Sigmoid colon (tissue), 7 donors: ENCODE data around the gene BTBD9. TPM values are rescaled to one million over a fixed set of nuclear protein-coding genes. Genes with fewer than 3 reads are reported as not detected.

Experiments used
- DNase-seq: peaks from one replicate; pipeline ENCODE4 v3.0.0-alpha.2; 2019
- H3K27ac ChIP-seq, 4 donors: fragments of 200-600 bp; sonication (generic); one replicate each; pipeline ENCODE4 v1.5.1; 2016 to 2019; ENCODE audit warnings: mild to moderate bottlenecking in 1 of 4
- H3K27me3 ChIP-seq, 3 donors: fragments of 200-600 bp; sonication (generic); one replicate each; pipeline ENCODE4 v1.5.1; 2019; ENCODE audit warnings: mild to moderate bottlenecking in 1 of 3
- H3K36me3 ChIP-seq, 4 donors: fragments of 200-600 bp; sonication (generic); one replicate each; pipeline ENCODE4 v1.5.1; 2016 to 2019
- H3K4me1 ChIP-seq, 4 donors: fragments of 200-600 bp; sonication (generic); one replicate each; pipeline ENCODE4 v1.5.1; 2017 to 2019
- H3K4me3 ChIP-seq, 4 donors: fragments of 200-600 bp; sonication (generic); one replicate each; pipeline ENCODE4 v1.5.1; 2017 to 2019; ENCODE audit warnings: mild to moderate bottlenecking in 2 of 4, moderate library complexity in 1 of 4
- H3K9me3 ChIP-seq, 4 donors: fragments of 200-600 bp in 3 of 4; sonication (generic) in 3 of 4; one replicate each; pipeline versions ENCODE4 v1.5.1 to v1.6.1; 2013 to 2019
- CTCF ChIP-seq, 4 experiments: fragments of 450-650 bp in 3 of 4; fragments of 200-600 bp in 1 of 4; IDR thresholded peaks; one replicate each; pipeline ENCODE4 v1.5.1; 2016 to 2019; ENCODE audit warnings: antibody characterized with exemption in 4 of 4, mild to moderate bottlenecking in 3 of 4, moderate library complexity in 2 of 4
- EP300 ChIP-seq, 4 donors: sonication (generic); formaldehyde crosslinking; IDR thresholded peaks; one replicate each; pipeline ENCODE4 v1.6.1; 2017; ENCODE audit warnings: antibody characterized with exemption in 4 of 4
- POLR2A ChIP-seq, 2 donors: fragments of 450-650 bp; IDR thresholded peaks; one replicate each; pipeline ENCODE4 v1.6.1; 2016; ENCODE audit warnings: antibody characterized with exemption in 2 of 2, mild to moderate bottlenecking in 2 of 2, moderate library complexity in 2 of 2
- POLR2AphosphoS5 ChIP-seq, 4 donors: sonication (generic); formaldehyde crosslinking; IDR thresholded peaks; one replicate each; pipeline ENCODE4 v1.6.1; 2017; ENCODE audit warnings: antibody characterized with exemption in 4 of 4
- WGBS, 2 donors: extraction: QIAGEN DNeasy Blood & Tissue Kit; methylation state at CpG; one replicate each; pipeline ENCODE4 v1.1.7; 2013; 5-methylcytosine and 5-hydroxymethylcytosine counted together
- intact Hi-C: fragments of 100-400 bp; cut with DNase I; formaldehyde crosslinking; loops from one replicate; pipeline ENCODE4 v1.15.1; 2023
- polyA plus RNA-seq, 3 donors: library from polyadenylated mRNA; stranded (reverse); fragments of 200-250 nt; gene quantifications; one replicate each; pipeline ENCODE4 v1.2.3, GENCODE V29; 2013
- total RNA-seq, 4 donors: library from RNA; depleted of rRNA; stranded (reverse); fragments of >200 nt; gene quantifications; one replicate each; pipeline ENCODE4 v1.1.0, GENCODE V29; 2016
- donor health status: healthy with polysubstance abuse.
- donor health status: Bipolar disorder and iron deficiency.
- donor health status: healthy.

The BTBD9 gene
- total and polyA plus RNA-seq, 7 donors, result 3.6 to 20.8 (median 10.5) TPM

- peaks cover 0 to 9% (median 8%) of the 10 kb centered on the region in 4 donors for H3K4me1 ChIP-seq
- no peaks in the 10 kb centered on the region for H3K27me3 ChIP-seq
- DNase-seq, result no peak
- H3K4me3 ChIP-seq, result no peak overlapping the region
- TF ChIP-seq POLR2AphosphoS5 (IDR thresholded peaks at IDR 0.05) (no peak), POLR2A (IDR thresholded peaks at IDR 0.05) (no peak), CTCF (IDR thresholded peaks at IDR 0.05) (no peak), EP300 (IDR thresholded peaks at IDR 0.05) (no peak)
- H3K27ac ChIP-seq, result no peak overlapping the region
- no peaks in the 10 kb centered on the region for H3K9me3 ChIP-seq
- WGBS, 2 donors, result 35 to 71% methylated on average over 3 of the region's 3 CpGs
- intact Hi-C loops, result no loop called here
- no peaks in the 10 kb centered on the region for H3K36me3 ChIP-seq
Observed at GRCh38 chr6:38400101-38400500, 239.6 kb downstream of the BTBD9 start.

GRCh38 chr6:38396209-38396608, 243.5 kb downstream of the BTBD9 start:
- intact Hi-C loops, result no loop called here
- WGBS, 2 donors, result 91 to 96% methylated on average over 3 of the region's 3 CpGs

GRCh38 chr6:38393986-38394385, 245.7 kb downstream of the BTBD9 start:
- Histone ChIP-seq H3K27me3 (no peaks in the 10 kb centered on the region), H3K36me3 (no peaks in the 10 kb centered on the region), H3K4me1 (peaks cover 0 to 8% (median 3%) of the 10 kb centered on the region in 4 donors), H3K27ac (no peak overlapping the region), H3K9me3 (no peaks in the 10 kb centered on the region), H3K4me3 (no peak overlapping the region)
- intact Hi-C loops, result no loop called here
- DNase-seq, result no peak
- TF ChIP-seq POLR2AphosphoS5 (IDR thresholded peaks at IDR 0.05), result no peak
- no peak for TF ChIP-seq EP300 (IDR thresholded peaks at IDR 0.05)
- TF ChIP-seq CTCF (IDR thresholded peaks at IDR 0.05), result no peak
- TF ChIP-seq POLR2A (IDR thresholded peaks at IDR 0.05), result no peak
- 89 to 95% methylated on average over 1 of the region's 1 CpG for WGBS, 2 donors

More at GRCh38 chr6:38396209-38396608, 243.5 kb downstream of the BTBD9 start:
- Histone ChIP-seq H3K4me1 (peaks cover 0 to 8% (median 2%) of the 10 kb centered on the region in 4 donors), H3K36me3 (no peaks in the 10 kb centered on the region), H3K4me3 (no peak overlapping the region), H3K9me3 (no peaks in the 10 kb centered on the region), H3K27me3 (no peaks in the 10 kb centered on the region), H3K27ac (no peak overlapping the region)
- no peak for DNase-seq
- TF ChIP-seq EP300 (IDR thresholded peaks at IDR 0.05), result no peak
- TF ChIP-seq POLR2AphosphoS5 (IDR thresholded peaks at IDR 0.05), result no peak
- TF ChIP-seq CTCF (IDR thresholded peaks at IDR 0.05), result no peak
- TF ChIP-seq POLR2A (IDR thresholded peaks at IDR 0.05), result no peak

GRCh38 chr6:38391626-38392579, 247.8 kb downstream of the BTBD9 start:
- Histone ChIP-seq H3K4me3 (no peak overlapping the region), H3K27ac (no peak overlapping the region), H3K36me3 (no peaks in the 10 kb centered on the region), H3K9me3 (no peaks in the 10 kb centered on the region), H3K4me1 (peaks cover 0 to 8% (median 3%) of the 10 kb centered on the region in 4 donors), H3K27me3 (no peaks in the 10 kb centered on the region)
- WGBS, 2 donors, result 95% methylated on average over 9 of the region's 9 CpGs
- no peak for TF ChIP-seq EP300 (IDR thresholded peaks at IDR 0.05)
- no peak for TF ChIP-seq CTCF (IDR thresholded peaks at IDR 0.05)
- TF ChIP-seq POLR2A (IDR thresholded peaks at IDR 0.05), result no peak
- TF ChIP-seq POLR2AphosphoS5 (IDR thresholded peaks at IDR 0.05), result no peak
- intact Hi-C loops, result no loop called here
- no peak for DNase-seq
